Tibial nerve (tissue), 4 donors: Measurements from ENCODE around the gene CCDC183. TPM values are rescaled to one million over a fixed set of nuclear protein-coding genes. Genes with fewer than 3 reads are reported as not detected.

ENCODE experiments used
- DNase-seq, 2 donors: peaks; one replicate each; pipeline ENCODE4 v3.0.0-alpha.2; 2019; ENCODE audit warnings: low spot score in 2 of 2
- H3K27ac ChIP-seq, 4 donors: fragments of 200-600 bp; sonication (generic) in 3 of 4; one replicate each; pipeline ENCODE4 v1.5.1; 2017 to 2019; ENCODE audit warnings: mild to moderate bottlenecking in 1 of 4
- H3K27me3 ChIP-seq, 2 donors: fragments of 200-600 bp; sonication (generic) in 1 of 2; one replicate each; pipeline versions ENCODE4 v1.5.1 to v1.6.0; 2017 to 2019
- H3K36me3 ChIP-seq, 3 donors: fragments of 200-600 bp; sonication (generic); one replicate each; pipeline ENCODE4 v1.5.1; 2018 to 2019
- H3K4me1 ChIP-seq, 4 donors: fragments of 200-600 bp; sonication (generic) in 3 of 4; one replicate each; pipeline ENCODE4 v1.5.1; 2017 to 2019
- H3K4me3 ChIP-seq, 4 donors: fragments of 200-600 bp; sonication (generic) in 3 of 4; one replicate each; pipeline ENCODE4 v1.5.1; 2017 to 2019; ENCODE audit warnings: mild to moderate bottlenecking in 1 of 4, moderate library complexity in 1 of 4
- H3K9me3 ChIP-seq, 4 donors: fragments of 200-600 bp; sonication (generic) in 3 of 4; one replicate each; pipeline ENCODE4 v1.5.1; 2017 to 2019
- CTCF ChIP-seq, 5 experiments: fragments of 200-600 bp in 3 of 5; fragments of 450-650 bp in 2 of 5; sonication (generic) in 3 of 5; IDR thresholded peaks; one replicate each; pipeline ENCODE4 v1.5.1; 2016 to 2019; ENCODE audit warnings: antibody characterized with exemption in 5 of 5, mild to moderate bottlenecking in 3 of 5, moderate library complexity in 2 of 5
- EP300 ChIP-seq, 2 donors: sonication (generic); formaldehyde crosslinking; IDR thresholded peaks; one replicate each; pipeline ENCODE4 v1.6.1; 2017; ENCODE audit warnings: antibody characterized with exemption in 2 of 2, mild to moderate bottlenecking in 1 of 2
- POLR2A ChIP-seq, 2 donors: fragments of 450-650 bp; IDR thresholded peaks; one replicate each; pipeline ENCODE4 v1.6.1; 2017; ENCODE audit warnings: antibody characterized with exemption in 2 of 2, mild to moderate bottlenecking in 2 of 2, moderate library complexity in 2 of 2
- WGBS, 2 donors: methylation state at CpG; one replicate each; pipeline ENCODE4 v1.1.5; 2018; 5-methylcytosine and 5-hydroxymethylcytosine counted together
- total RNA-seq, 4 donors: library from RNA; depleted of rRNA; stranded (reverse); fragments of >200 nt; gene quantifications; one replicate each; pipeline ENCODE4 v1.1.0, GENCODE V29; 2016

Gene CCDC183
- total RNA-seq, 4 donors from 2014 or later: 1.5 to 5.1 (median 4.1) TPM

GRCh38 chr9:136748666-136749611 lies 47.2 kb upstream of the CCDC183 start:
- TF ChIP-seq EP300 (IDR thresholded peaks at IDR 0.05): peak in 1 of 2 donors; percentile 6
- TF ChIP-seq CTCF (IDR thresholded peaks at IDR 0.05): no peak
- no peak for TF ChIP-seq POLR2A (IDR thresholded peaks at IDR 0.05)
- H3K36me3 ChIP-seq: no peaks in the 10 kb centered on the region
- DNase-seq: no peak
- WGBS, 2 donors: 50 to 60% methylated on average over 15 to 21 of the region's 21 CpGs
- peak overlapping the region in 1 of 4 donors; percentile 60 for H3K27ac ChIP-seq
- no peak overlapping the region for H3K4me3 ChIP-seq
- peaks cover 0 to 5% of the 10 kb centered on the region in 2 donors for H3K27me3 ChIP-seq
- H3K4me1 ChIP-seq: peaks cover 0 to 18% (median 4%) of the 10 kb centered on the region in 4 donors
- H3K9me3 ChIP-seq: peaks cover 0 to 29% (median 4%) of the 10 kb centered on the region in 4 donors

GRCh38 chr9:136750526-136750925 lies 45.6 kb upstream of the CCDC183 start:
- peaks cover 0 to 33% (median 4%) of the 10 kb centered on the region in 4 donors for H3K9me3 ChIP-seq
- no peak overlapping the region for H3K4me3 ChIP-seq
- WGBS, 2 donors: 29 to 49% methylated on average over 2 of the region's 2 CpGs
- H3K4me1 ChIP-seq: peaks cover 0 to 18% (median 4%) of the 10 kb centered on the region in 4 donors
- no peaks in the 10 kb centered on the region for H3K27me3 ChIP-seq
- TF ChIP-seq POLR2A (IDR thresholded peaks at IDR 0.05) (no peak), CTCF (IDR thresholded peaks at IDR 0.05) (no peak), EP300 (IDR thresholded peaks at IDR 0.05) (no peak)
- H3K36me3 ChIP-seq: no peaks in the 10 kb centered on the region
- DNase-seq: no peak
- no peak overlapping the region for H3K27ac ChIP-seq

- no peak for TF ChIP-seq EP300 (IDR thresholded peaks at IDR 0.05)
- no peak for TF ChIP-seq POLR2A (IDR thresholded peaks at IDR 0.05)
- no peak for TF ChIP-seq CTCF (IDR thresholded peaks at IDR 0.05)
- Histone ChIP-seq H3K27ac (no peak overlapping the region), H3K4me3 (no peak overlapping the region), H3K36me3 (no peaks in the 10 kb centered on the region), H3K27me3 (no peaks in the 10 kb centered on the region), H3K4me1 (peaks cover 0 to 18% (median 4%) of the 10 kb centered on the region in 4 donors), H3K9me3 (peaks cover 0 to 40% (median 4%) of the 10 kb centered on the region in 4 donors)
- no peak for DNase-seq
- 80 to 93% methylated on average over 1 of the region's 1 CpG for WGBS, 2 donors
These were observed 44.9 kb upstream of the CCDC183 start for GRCh38 chr9:136751244-136751643.

GRCh38 chr9:136751814-136752213 lies 44.3 kb upstream of the CCDC183 start:
- Histone ChIP-seq H3K27me3 (no peaks in the 10 kb centered on the region), H3K27ac (no peak overlapping the region), H3K9me3 (peaks cover 0 to 44% (median 4%) of the 10 kb centered on the region in 4 donors), H3K4me1 (peaks cover 0 to 18% (median 4%) of the 10 kb centered on the region in 4 donors), H3K36me3 (no peaks in the 10 kb centered on the region), H3K4me3 (no peak overlapping the region)
- DNase-seq: no peak
- TF ChIP-seq EP300 (IDR thresholded peaks at IDR 0.05) (no peak), CTCF (IDR thresholded peaks at IDR 0.05) (no peak), POLR2A (IDR thresholded peaks at IDR 0.05) (no peak)
